Limb (tissue), 2 donors: ENCODE measurements around the gene CAPN10.

ENCODE experiments used
- DNase-seq, 2 donors: peaks; one replicate each; pipeline ENCODE4 v3.0.0-alpha.2; 2016; ENCODE audit errors: extremely low spot score in 2 of 2

Gene CAPN10

GRCh38 chr2:240637116-240637900 is 50.8 kb downstream of the CAPN10 start:
- DNase-seq: no peak

GRCh38 chr2:240637901-240638345 is 51.4 kb downstream of the CAPN10 start:
- no peak for DNase-seq

GRCh38 chr2:240638512-240639160 is 52.1 kb downstream of the CAPN10 start:
- no peak for DNase-seq

- DNase-seq: no peak
Observed at GRCh38 chr2:240639566-240639965, 53.0 kb downstream of the CAPN10 start.

GRCh38 chr2:240640939-240641338 is 54.4 kb downstream of the CAPN10 start:
- DNase-seq: no peak

- no peak for DNase-seq
Observed at GRCh38 chr2:240642061-240642805, 55.7 kb downstream of the CAPN10 start.

- no peak for DNase-seq
Observed at GRCh38 chr2:240642806-240643092, 56.2 kb downstream of the CAPN10 start.

GRCh38 chr2:240643093-240643810 is 56.7 kb downstream of the CAPN10 start:
- no peak for DNase-seq

- DNase-seq: no peak
Observed at GRCh38 chr2:240643811-240644150, 57.2 kb downstream of the CAPN10 start.

GRCh38 chr2:240644171-240644651 is 57.7 kb downstream of the CAPN10 start:
- DNase-seq: no peak

- DNase-seq: no peak
Observed at GRCh38 chr2:240644859-240645301, 58.3 kb downstream of the CAPN10 start.

GRCh38 chr2:240645346-240645745 is 58.8 kb downstream of the CAPN10 start:
- no peak for DNase-seq

GRCh38 chr2:240645801-240646175 is 59.3 kb downstream of the CAPN10 start:
- DNase-seq: no peak

- DNase-seq: no peak
Observed at GRCh38 chr2:240646176-240646899, 59.8 kb downstream of the CAPN10 start.

- no peak for DNase-seq
Observed at GRCh38 chr2:240646900-240647502, 60.5 kb downstream of the CAPN10 start.

- no peak for DNase-seq
Observed at GRCh38 chr2:240647503-240648154, 61.1 kb downstream of the CAPN10 start.

- DNase-seq: no peak
Observed at GRCh38 chr2:240648155-240648649, 61.7 kb downstream of the CAPN10 start.
